HCT116 (cell line): Measurements from ENCODE around the gene ACTN2. TPM values are rescaled to one million over a fixed set of nuclear protein-coding genes. Genes with fewer than 3 reads are reported as not detected.

Experiments used
- ATAC-seq: fragments of 200-7000 bp; cut with Tn5 transposase; 2 replicates; pipeline ENCODE4 v1.9.1; 2020; ENCODE audit warnings: mild to moderate bottlenecking, moderate library complexity
- BruUV-seq: library from RNA; stranded (reverse); fragments of 400-500 nt; replicated peaks from 2 replicates; lab custom pipeline; 2021; lab: Mats Ljungman, UMichigan
- CTCF ChIA-PET: fragments of 300-600 bp; sonication (Branson Sonifier 250); formaldehyde crosslinking; loops from one replicate; lab custom pipeline; 2021; ENCODE audit warnings: antibody characterized with exemption; lab: Charles Lee
- POLR2A ChIA-PET: fragments of 300-600, 350-600 bp; sonication (Branson Sonifier 250); formaldehyde crosslinking; loops from one replicate; lab custom pipeline; 2021; ENCODE audit warnings: antibody characterized with exemption; lab: Charles Lee
- RAD21 ChIA-PET, 2 experiments: fragments of 300-600 bp; sonication (Branson Sonifier 250); formaldehyde crosslinking; loops; one replicate each; lab custom pipeline; 2023; ENCODE audit warnings: low total read pairs in 2 of 2; ENCODE audit not compliant: uncharacterized antibody in 2 of 2, unreplicated experiment in 2 of 2, low non-redundant PET in 1 of 2; lab: Charles Lee
- DNase-seq: peaks from one replicate; pipeline ENCODE4 v3.0.0-alpha.2; 2010; ENCODE audit warnings: low read depth, low spot score
- H2AFZ ChIP-seq: fragments of 200-600 bp; shearing (Covaris generic), sonication (generic); 2 replicates; pipeline ENCODE4 v1.6.1; 2017; ENCODE audit warnings: low read depth, mixed run types, mixed read lengths, antibody characterized with exemption, low read length; ENCODE audit not compliant: poor library complexity, severe bottlenecking
- H3K27ac ChIP-seq: 2 replicates; pipeline ENCODE4 v1.5.1; 2012; ENCODE audit warnings: low read depth, low read length
- H3K27me3 ChIP-seq: fragments of 200-600 bp; sonication (generic); 2 replicates; pipeline ENCODE4 v1.6.1; 2016; ENCODE audit warnings: mixed run types, low read length, mixed read lengths; ENCODE audit not compliant: insufficient read depth
- H3K36me3 ChIP-seq, 2 experiments: fragments of 200-500 bp in 1 of 2; fragments of 200-600 bp in 1 of 2; sonication (Bioruptor generic) in 1 of 2; sonication (generic) in 1 of 2; 2 replicates each; pipeline versions ENCODE4 v1.5.1 to v1.6.1; 2014 to 2016; ENCODE audit warnings: low read length in 2 of 2, inconsistent platforms in 1 of 2, mixed read lengths in 1 of 2, mixed run types in 1 of 2; ENCODE audit not compliant: insufficient read depth in 2 of 2, control insufficient read depth in 1 of 2
- H3K4me1 ChIP-seq, 2 experiments: fragments of 200-600 bp in 1 of 2; sonication (generic) in 1 of 2; 2 replicates each; pipeline versions ENCODE4 v1.5.1 to v1.6.1; 2012 to 2017; ENCODE audit warnings: low read length in 2 of 2, inconsistent platforms in 1 of 2, mild to moderate bottlenecking in 1 of 2, mixed read lengths in 1 of 2, mixed run types in 1 of 2, moderate library complexity in 1 of 2; ENCODE audit not compliant: insufficient read depth in 2 of 2, control insufficient read depth in 1 of 2
- H3K4me2 ChIP-seq: fragments of 200-600 bp; sonication (generic); 2 replicates; pipeline ENCODE4 v1.6.1; 2017; ENCODE audit warnings: mixed run types, low read length, mixed read lengths
- H3K4me3 ChIP-seq, 2 experiments: fragments of 200-600 bp in 1 of 2; sonication (generic) in 1 of 2; replicated peaks in 1 of 2; 2 replicates each; pipeline ENCODE4 v1.5.1; 2011 to 2016; ENCODE audit warnings: low read length in 2 of 2, control low read depth in 1 of 2, low read depth in 1 of 2, mild to moderate bottlenecking in 1 of 2, mixed read lengths in 1 of 2, mixed run types in 1 of 2
- H3K79me2 ChIP-seq: fragments of 200-600 bp; sonication (generic); 2 replicates; pipeline ENCODE4 v1.6.1; 2017; ENCODE audit warnings: mild to moderate bottlenecking, mixed run types, low read length, moderate library complexity, mixed read lengths; ENCODE audit not compliant: insufficient read depth
- H3K9ac ChIP-seq: fragments of 200-600 bp; sonication (generic); 2 replicates; pipeline ENCODE4 v1.6.1; 2016; ENCODE audit warnings: low read length, mixed read lengths
- H3K9me2 ChIP-seq: fragments of 200-600 bp; sonication (generic), shearing (Covaris generic); 2 replicates; pipeline ENCODE4 v1.6.1; 2017; ENCODE audit warnings: mixed run types, mild to moderate bottlenecking, moderate library complexity; ENCODE audit not compliant: insufficient read depth
- H3K9me3 ChIP-seq, 2 experiments: fragments of 200-500 bp in 1 of 2; fragments of 200-600 bp in 1 of 2; sonication (Bioruptor generic) in 1 of 2; sonication (generic) in 1 of 2; 2 replicates each; pipeline ENCODE4 v1.6.1; 2014 to 2017; ENCODE audit warnings: low read length in 2 of 2, mixed read lengths in 2 of 2, inconsistent platforms in 1 of 2, low read depth in 1 of 2, mild to moderate bottlenecking in 1 of 2, mixed run types in 1 of 2, moderate library complexity in 1 of 2; ENCODE audit not compliant: control insufficient read depth in 1 of 2, insufficient read depth in 1 of 2
- H4K20me1 ChIP-seq: fragments of 200-600 bp; sonication (generic), shearing (Covaris generic); 2 replicates; pipeline ENCODE4 v1.6.1; 2017; ENCODE audit warnings: mixed run types, mild to moderate bottlenecking, moderate library complexity; ENCODE audit not compliant: insufficient read depth
- ELF1 ChIP-seq: IDR thresholded peaks from 2 replicates; pipeline ENCODE4 v1.6.1; 2012; ENCODE audit warnings: low read depth, borderline replicate concordance
- EZH2phosphoT487 ChIP-seq: fragments of 200-600 bp; IDR thresholded peaks from 2 replicates; pipeline ENCODE4 v1.6.1; 2018; ENCODE audit warnings: antibody characterized with exemption, borderline replicate concordance
- JUND ChIP-seq: IDR thresholded peaks from 2 replicates; pipeline ENCODE4 v1.6.1; 2012
- SIN3A ChIP-seq: IDR thresholded peaks from 2 replicates; pipeline ENCODE4 v1.6.1; 2012; ENCODE audit warnings: low read depth
- SP1 ChIP-seq: IDR thresholded peaks from 2 replicates; pipeline ENCODE4 v1.6.1; 2012; ENCODE audit warnings: low read depth
- SRF ChIP-seq: IDR thresholded peaks from 2 replicates; pipeline ENCODE4 v1.6.1; 2012; ENCODE audit warnings: low read depth
- YY1 ChIP-seq: IDR thresholded peaks from 2 replicates; pipeline ENCODE4 v1.6.1; 2011; ENCODE audit warnings: low read length, low read depth, moderate library complexity, mild to moderate bottlenecking; ENCODE audit not compliant: insufficient replicate concordance; ENCODE audit errors: extremely low read depth
- intact Hi-C: fragments of 100-400 bp; cut with micrococcal nuclease; formaldehyde crosslinking; loops from 2 replicates; pipeline ENCODE4 v1.10.0; 2022
- total RNA-seq: library from RNA; stranded (reverse); gene quantifications from one replicate; pipeline ENCODE4 v1.2.1, GENCODE V29; 2021; ENCODE audit not compliant: unreplicated experiment
- TF ChIP-seq, protein P1 (sequence below): IDR thresholded peaks from 2 replicates; pipeline ENCODE4 v1.6.1; 2012; ENCODE audit warnings: low read depth
- TF ChIP-seq, protein P2 (sequence below), 3 experiments: fragments of 200-600 bp in 1 of 3; sonication (generic) in 1 of 3; IDR thresholded peaks in 2 of 3; conservative IDR thresholded peaks in 1 of 3; 2 replicates each; pipeline ENCODE4 v1.5.1; 2012 to 2017; ENCODE audit warnings: low read depth in 2 of 3, low read length in 2 of 3, antibody characterized with exemption in 1 of 3, borderline replicate concordance in 1 of 3, control low read depth in 1 of 3, mild to moderate bottlenecking in 1 of 3, mixed read lengths in 1 of 3, mixed run types in 1 of 3, moderate library complexity in 1 of 3; ENCODE audit not compliant: insufficient read depth in 1 of 3
- TF ChIP-seq, protein P3 (sequence below): IDR thresholded peaks from 2 replicates; pipeline ENCODE4 v1.6.1; 2012
- TF ChIP-seq, protein P4 (sequence below): IDR thresholded peaks from 2 replicates; pipeline ENCODE4 v1.6.1; 2011; ENCODE audit warnings: mild to moderate bottlenecking, low read length, moderate library complexity; ENCODE audit not compliant: insufficient replicate concordance; ENCODE audit errors: extremely low read depth

Gene ACTN2
- total RNA-seq, 1 experiment from 2014 or later, result 0.20 TPM

DNA sequence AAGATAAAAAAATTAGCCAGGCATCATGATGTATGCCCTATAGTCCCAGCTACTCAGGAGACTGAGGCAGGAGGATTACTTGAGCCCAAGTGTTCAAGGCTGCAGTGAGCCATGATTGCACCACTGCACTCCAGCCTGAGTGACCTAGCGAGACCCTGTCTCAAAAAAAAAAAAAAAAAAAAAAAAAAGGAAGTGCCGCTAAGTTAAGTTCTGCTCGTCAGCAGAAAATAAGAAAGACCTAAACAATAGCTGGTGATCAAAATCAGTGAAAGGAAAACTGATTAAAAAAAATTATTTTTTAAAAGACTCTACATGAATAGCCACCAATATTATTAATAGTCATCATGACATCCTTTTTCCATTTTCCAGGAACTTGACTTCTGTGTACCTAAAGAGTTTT is 64.6 kb downstream of the ACTN2 start (continued):
- TF ChIP-seq, protein P1, sequence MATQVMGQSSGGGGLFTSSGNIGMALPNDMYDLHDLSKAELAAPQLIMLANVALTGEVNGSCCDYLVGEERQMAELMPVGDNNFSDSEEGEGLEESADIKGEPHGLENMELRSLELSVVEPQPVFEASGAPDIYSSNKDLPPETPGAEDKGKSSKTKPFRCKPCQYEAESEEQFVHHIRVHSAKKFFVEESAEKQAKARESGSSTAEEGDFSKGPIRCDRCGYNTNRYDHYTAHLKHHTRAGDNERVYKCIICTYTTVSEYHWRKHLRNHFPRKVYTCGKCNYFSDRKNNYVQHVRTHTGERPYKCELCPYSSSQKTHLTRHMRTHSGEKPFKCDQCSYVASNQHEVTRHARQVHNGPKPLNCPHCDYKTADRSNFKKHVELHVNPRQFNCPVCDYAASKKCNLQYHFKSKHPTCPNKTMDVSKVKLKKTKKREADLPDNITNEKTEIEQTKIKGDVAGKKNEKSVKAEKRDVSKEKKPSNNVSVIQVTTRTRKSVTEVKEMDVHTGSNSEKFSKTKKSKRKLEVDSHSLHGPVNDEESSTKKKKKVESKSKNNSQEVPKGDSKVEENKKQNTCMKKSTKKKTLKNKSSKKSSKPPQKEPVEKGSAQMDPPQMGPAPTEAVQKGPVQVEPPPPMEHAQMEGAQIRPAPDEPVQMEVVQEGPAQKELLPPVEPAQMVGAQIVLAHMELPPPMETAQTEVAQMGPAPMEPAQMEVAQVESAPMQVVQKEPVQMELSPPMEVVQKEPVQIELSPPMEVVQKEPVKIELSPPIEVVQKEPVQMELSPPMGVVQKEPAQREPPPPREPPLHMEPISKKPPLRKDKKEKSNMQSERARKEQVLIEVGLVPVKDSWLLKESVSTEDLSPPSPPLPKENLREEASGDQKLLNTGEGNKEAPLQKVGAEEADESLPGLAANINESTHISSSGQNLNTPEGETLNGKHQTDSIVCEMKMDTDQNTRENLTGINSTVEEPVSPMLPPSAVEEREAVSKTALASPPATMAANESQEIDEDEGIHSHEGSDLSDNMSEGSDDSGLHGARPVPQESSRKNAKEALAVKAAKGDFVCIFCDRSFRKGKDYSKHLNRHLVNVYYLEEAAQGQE, result no peak
- TF ChIP-seq SIN3A (no peak), JUND (no peak), SP1 (no peak), EZH2phosphoT487 (no peak)
- TF ChIP-seq, protein P2, sequence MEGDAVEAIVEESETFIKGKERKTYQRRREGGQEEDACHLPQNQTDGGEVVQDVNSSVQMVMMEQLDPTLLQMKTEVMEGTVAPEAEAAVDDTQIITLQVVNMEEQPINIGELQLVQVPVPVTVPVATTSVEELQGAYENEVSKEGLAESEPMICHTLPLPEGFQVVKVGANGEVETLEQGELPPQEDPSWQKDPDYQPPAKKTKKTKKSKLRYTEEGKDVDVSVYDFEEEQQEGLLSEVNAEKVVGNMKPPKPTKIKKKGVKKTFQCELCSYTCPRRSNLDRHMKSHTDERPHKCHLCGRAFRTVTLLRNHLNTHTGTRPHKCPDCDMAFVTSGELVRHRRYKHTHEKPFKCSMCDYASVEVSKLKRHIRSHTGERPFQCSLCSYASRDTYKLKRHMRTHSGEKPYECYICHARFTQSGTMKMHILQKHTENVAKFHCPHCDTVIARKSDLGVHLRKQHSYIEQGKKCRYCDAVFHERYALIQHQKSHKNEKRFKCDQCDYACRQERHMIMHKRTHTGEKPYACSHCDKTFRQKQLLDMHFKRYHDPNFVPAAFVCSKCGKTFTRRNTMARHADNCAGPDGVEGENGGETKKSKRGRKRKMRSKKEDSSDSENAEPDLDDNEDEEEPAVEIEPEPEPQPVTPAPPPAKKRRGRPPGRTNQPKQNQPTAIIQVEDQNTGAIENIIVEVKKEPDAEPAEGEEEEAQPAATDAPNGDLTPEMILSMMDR (IDR thresholded peaks at IDR 0.05 in 2 of 3, conservative IDR thresholded peaks at IDR 0.05 in 1 of 3; ENCODE audit: borderline replicate concordance in 1 of 3, insufficient read depth in 1 of 3, low read depth in 2 of 3, low read length in 2 of 3), result no peak
- TF ChIP-seq, protein P3, sequence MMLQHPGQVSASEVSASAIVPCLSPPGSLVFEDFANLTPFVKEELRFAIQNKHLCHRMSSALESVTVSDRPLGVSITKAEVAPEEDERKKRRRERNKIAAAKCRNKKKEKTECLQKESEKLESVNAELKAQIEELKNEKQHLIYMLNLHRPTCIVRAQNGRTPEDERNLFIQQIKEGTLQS, result no peak

DNA sequence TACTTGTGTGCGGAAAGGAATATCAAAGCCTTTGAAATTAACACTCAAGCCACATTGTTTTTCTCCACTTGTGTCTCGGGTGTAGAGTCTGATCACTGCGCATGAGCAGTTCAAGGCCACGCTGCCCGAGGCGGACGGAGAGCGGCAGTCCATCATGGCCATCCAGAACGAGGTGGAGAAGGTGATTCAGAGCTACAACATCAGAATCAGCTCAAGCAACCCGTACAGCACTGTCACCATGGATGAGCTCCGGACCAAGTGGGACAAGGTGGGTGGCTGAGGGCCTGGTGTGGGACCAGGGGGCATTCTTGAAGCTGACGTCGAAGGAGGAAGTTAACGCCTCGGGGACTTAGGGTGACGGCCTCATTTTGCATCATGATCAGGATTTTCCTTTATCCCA is 65.1 kb downstream of the ACTN2 start:
- no TSS peak for BruUV-seq
- Histone ChIP-seq H3K9me3 (no peaks in the 10 kb centered on the region), H3K4me1 (no peaks in the 10 kb centered on the region), H3K9me2 (no peaks in the 10 kb centered on the region), H3K27ac (no peak overlapping the region), H4K20me1 (no peaks in the 10 kb centered on the region), H3K4me2 (no peak overlapping the region), H2AFZ (no peak overlapping the region), H3K79me2 (no peaks in the 10 kb centered on the region), H3K36me3 (no peaks in the 10 kb centered on the region), H3K4me3 (no peak overlapping the region), H3K9ac (no peak overlapping the region), H3K27me3 (no peaks in the 10 kb centered on the region)
- CTCF ChIA-PET, result no interaction called here
- TF ChIP-seq SRF, result no peak
- no peak for TF ChIP-seq ELF1
- TF ChIP-seq, protein P1, result no peak
- TF ChIP-seq YY1, result no peak
- TF ChIP-seq, protein P4, sequence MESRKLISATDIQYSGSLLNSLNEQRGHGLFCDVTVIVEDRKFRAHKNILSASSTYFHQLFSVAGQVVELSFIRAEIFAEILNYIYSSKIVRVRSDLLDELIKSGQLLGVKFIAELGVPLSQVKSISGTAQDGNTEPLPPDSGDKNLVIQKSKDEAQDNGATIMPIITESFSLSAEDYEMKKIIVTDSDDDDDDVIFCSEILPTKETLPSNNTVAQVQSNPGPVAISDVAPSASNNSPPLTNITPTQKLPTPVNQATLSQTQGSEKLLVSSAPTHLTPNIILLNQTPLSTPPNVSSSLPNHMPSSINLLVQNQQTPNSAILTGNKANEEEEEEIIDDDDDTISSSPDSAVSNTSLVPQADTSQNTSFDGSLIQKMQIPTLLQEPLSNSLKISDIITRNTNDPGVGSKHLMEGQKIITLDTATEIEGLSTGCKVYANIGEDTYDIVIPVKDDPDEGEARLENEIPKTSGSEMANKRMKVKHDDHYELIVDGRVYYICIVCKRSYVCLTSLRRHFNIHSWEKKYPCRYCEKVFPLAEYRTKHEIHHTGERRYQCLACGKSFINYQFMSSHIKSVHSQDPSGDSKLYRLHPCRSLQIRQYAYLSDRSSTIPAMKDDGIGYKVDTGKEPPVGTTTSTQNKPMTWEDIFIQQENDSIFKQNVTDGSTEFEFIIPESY, result no peak
- TF ChIP-seq SP1, result no peak
- POLR2A ChIA-PET, result interaction anchor here (0.7 kb wide), 1 partner anchor 8 kb away, joined by 3 read pairs; no protein-coding TSS in a partner anchor
- DNase-seq (no peak), ATAC-seq (no peak)
- intact Hi-C loops, result loop anchor here (5.0 kb wide), 1 partner anchor 811 kb away; no protein-coding TSS in a partner anchor
- RAD21 ChIA-PET, result no interaction called here
